Measurements from ENCODE around the gene SDK1. TPM values are rescaled to one million over a fixed set of nuclear protein-coding genes. Genes with fewer than 3 reads are reported as not detected.

The SDK1 gene
- total and polyA plus RNA-seq, 2 experiments from 2014 or later, result 2.1 to 10.0 TPM

DNA sequence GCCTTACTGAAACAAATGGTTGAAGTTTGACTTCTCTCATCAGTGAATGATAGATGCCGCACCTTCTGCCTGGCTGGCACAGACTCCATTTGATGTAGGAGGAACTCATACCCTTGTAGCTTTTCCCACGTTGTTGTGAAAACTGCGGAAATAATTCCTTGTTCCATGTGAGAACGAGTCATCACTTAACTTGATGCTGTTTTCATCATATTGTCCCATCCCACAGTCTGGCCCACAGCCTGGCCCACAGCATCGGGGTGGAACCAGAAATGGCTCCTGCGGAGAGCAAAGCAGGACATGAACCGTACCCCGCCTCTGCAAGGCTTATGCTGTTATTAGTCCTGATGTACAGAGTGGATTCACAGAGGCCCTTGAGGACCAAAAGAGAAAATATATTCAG is 587.0 kb downstream of the SDK1 start:
- H2AFZ ChIP-seq, result no peak overlapping the region
- no peaks in the 10 kb centered on the region for H4K20me1 ChIP-seq (replicated peaks; ENCODE audit: insufficient read depth)
- no peaks in the 10 kb centered on the region for H3F3A ChIP-seq (replicated peaks; ENCODE audit: low read depth)
- no peak overlapping the region for H3K4me2 ChIP-seq
- H3K27me3 ChIP-seq (ENCODE audit: insufficient read depth), result no peaks in the 10 kb centered on the region
- Mint-ChIP-seq H3K4me1 (peaks cover 8% of the 10 kb centered on the region; the same call in 2 of the 3 replicates), H3K36me3 (ENCODE audit: low read depth) (no peaks in the 10 kb centered on the region), H3K27me3 (ENCODE audit: insufficient read depth, low read depth, poor library complexity) (peaks cover 2% of the 10 kb centered on the region), H3K9me3 (no peaks in the 10 kb centered on the region), H3K4me3 (no peak overlapping the region), H3K27ac (no peak overlapping the region)
- DNase-seq (ENCODE audit: low spot score) (no peak), ATAC-seq (no peak)
- no peak overlapping the region for H3K4me3 ChIP-seq
- no peak overlapping the region for H3K27ac ChIP-seq (ENCODE audit: low read depth)
- TF ChIP-seq, protein P1, sequence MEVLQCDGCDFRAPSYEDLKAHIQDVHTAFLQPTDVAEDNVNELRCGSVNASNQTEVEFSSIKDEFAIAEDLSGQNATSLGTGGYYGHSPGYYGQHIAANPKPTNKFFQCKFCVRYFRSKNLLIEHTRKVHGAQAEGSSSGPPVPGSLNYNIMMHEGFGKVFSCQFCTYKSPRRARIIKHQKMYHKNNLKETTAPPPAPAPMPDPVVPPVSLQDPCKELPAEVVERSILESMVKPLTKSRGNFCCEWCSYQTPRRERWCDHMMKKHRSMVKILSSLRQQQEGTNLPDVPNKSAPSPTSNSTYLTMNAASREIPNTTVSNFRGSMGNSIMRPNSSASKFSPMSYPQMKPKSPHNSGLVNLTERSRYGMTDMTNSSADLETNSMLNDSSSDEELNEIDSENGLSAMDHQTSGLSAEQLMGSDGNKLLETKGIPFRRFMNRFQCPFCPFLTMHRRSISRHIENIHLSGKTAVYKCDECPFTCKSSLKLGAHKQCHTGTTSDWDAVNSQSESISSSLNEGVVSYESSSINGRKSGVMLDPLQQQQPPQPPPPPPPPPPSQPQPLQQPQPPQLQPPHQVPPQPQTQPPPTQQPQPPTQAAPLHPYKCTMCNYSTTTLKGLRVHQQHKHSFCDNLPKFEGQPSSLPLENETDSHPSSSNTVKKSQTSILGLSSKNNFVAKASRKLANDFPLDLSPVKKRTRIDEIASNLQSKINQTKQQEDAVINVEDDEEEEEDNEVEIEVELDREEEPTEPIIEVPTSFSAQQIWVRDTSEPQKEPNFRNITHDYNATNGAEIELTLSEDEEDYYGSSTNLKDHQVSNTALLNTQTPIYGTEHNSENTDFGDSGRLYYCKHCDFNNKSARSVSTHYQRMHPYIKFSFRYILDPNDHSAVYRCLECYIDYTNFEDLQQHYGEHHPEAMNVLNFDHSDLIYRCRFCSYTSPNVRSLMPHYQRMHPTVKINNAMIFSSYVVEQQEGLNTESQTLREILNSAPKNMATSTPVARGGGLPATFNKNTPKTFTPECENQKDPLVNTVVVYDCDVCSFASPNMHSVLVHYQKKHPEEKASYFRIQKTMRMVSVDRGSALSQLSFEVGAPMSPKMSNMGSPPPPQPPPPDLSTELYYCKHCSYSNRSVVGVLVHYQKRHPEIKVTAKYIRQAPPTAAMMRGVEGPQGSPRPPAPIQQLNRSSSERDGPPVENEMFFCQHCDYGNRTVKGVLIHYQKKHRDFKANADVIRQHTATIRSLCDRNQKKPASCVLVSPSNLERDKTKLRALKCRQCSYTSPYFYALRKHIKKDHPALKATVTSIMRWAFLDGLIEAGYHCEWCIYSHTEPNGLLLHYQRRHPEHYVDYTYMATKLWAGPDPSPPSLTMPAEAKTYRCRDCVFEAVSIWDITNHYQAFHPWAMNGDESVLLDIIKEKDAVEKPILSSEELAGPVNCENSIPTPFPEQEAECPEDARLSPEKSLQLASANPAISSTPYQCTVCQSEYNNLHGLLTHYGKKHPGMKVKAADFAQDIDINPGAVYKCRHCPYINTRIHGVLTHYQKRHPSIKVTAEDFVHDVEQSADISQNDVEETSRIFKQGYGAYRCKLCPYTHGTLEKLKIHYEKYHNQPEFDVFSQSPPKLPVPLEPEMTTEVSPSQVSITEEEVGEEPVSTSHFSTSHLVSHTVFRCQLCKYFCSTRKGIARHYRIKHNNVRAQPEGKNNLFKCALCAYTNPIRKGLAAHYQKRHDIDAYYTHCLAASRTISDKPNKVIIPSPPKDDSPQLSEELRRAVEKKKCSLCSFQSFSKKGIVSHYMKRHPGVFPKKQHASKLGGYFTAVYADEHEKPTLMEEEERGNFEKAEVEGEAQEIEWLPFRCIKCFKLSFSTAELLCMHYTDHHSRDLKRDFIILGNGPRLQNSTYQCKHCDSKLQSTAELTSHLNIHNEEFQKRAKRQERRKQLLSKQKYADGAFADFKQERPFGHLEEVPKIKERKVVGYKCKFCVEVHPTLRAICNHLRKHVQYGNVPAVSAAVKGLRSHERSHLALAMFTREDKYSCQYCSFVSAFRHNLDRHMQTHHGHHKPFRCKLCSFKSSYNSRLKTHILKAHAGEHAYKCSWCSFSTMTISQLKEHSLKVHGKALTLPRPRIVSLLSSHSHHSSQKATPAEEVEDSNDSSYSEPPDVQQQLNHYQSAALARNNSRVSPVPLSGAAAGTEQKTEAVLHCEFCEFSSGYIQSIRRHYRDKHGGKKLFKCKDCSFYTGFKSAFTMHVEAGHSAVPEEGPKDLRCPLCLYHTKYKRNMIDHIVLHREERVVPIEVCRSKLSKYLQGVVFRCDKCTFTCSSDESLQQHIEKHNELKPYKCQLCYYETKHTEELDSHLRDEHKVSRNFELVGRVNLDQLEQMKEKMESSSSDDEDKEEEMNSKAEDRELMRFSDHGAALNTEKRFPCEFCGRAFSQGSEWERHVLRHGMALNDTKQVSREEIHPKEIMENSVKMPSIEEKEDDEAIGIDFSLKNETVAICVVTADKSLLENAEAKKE (CRISPR knock-in tag; IDR thresholded peaks at IDR 0.05), result no peak
- TF ChIP-seq ZNF331 (CRISPR knock-in tag; IDR thresholded peaks at IDR 0.05; ENCODE audit: low read depth) (no peak), EZH2 (IDR thresholded peaks at IDR 0.05; ENCODE audit: low read depth, unreplicated experiment) (no peak), REST (IDR thresholded peaks at IDR 0.05; ENCODE audit: unreplicated experiment) (no peak), NANOG (IDR thresholded peaks at IDR 0.05; ENCODE audit: borderline replicate concordance) (no peak)
- H3K9me2 ChIP-seq (ENCODE audit: insufficient read depth), result peaks cover 8% of the 10 kb centered on the region
- no peaks in the 10 kb centered on the region; the same call in 1 of the 2 replicates for H3K4me1 ChIP-seq (ENCODE audit: insufficient read depth)
- H3K79me2 ChIP-seq (replicated peaks; ENCODE audit: insufficient read depth), result no peaks in the 10 kb centered on the region
- H3K36me3 ChIP-seq (ENCODE audit: insufficient read depth), result no peaks in the 10 kb centered on the region

All from GM23338 (cell line).